CD4-positive, alpha-beta T cell treated with Interleukin-17A for 4 hours (primary cell): ENCODE measurements around the gene EXOSC1.
"Not testable (repeated sequence)": the region's sequence is repeated elsewhere in the genome, so short reads cannot be mapped to it uniquely, and the experiment has no call there.

Experiments
- DNase-seq: peaks from one replicate; pipeline ENCODE4 v3.0.0-alpha.2; 2020; ENCODE audit warnings: mixed read lengths

EXOSC1 gene

DNA sequence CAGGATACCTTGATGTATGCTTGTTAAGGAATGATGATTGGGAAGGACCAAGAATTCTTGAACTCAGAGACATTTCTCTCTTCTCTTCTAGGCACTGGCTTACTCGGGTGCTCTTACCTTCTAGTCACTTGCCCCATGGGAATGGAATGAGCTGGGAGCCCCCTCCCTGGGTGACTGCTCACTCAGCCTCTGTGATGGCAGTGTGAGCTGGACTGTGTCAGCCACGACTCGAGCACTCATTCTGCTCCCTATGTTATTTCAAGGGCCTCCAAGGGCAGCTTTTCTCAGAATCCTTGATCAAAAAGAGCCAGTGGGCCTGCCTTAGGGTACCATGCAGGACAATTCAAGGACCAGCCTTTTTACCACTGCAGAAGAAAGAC lies 10.9 kb upstream of the EXOSC1 start:
- DNase-seq = no peak

DNA sequence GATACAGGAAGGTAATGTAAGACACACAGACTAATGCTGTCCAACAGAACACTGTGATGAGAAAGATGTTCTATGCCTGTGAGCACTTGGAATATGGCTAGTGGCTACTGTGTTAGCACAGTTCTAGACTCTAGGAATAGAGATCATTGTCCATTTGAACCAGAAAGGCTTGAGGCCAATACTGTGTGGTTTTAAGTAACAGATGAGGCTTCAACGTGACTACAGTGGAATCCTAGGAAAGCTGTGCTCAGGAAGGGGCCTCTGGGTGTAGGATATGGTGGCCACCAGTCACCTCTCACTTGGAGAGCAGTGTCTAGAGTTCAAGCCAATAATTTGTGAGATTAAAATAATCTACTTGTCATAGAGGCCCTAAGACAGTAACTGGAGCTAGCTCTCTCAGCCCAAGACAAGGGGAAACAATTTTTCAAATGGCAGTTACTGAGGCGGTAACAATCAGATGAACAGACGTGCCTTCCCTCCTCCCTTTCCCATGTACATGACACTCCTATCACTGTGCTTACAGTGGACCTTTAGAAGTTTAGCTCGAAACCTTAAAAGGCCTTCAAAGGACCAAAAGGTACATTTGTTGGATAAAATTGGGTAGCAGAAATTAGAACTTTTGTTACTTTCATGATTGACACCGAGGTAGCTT lies 10.4 kb upstream of the EXOSC1 start:
- DNase-seq = no peak

DNA sequence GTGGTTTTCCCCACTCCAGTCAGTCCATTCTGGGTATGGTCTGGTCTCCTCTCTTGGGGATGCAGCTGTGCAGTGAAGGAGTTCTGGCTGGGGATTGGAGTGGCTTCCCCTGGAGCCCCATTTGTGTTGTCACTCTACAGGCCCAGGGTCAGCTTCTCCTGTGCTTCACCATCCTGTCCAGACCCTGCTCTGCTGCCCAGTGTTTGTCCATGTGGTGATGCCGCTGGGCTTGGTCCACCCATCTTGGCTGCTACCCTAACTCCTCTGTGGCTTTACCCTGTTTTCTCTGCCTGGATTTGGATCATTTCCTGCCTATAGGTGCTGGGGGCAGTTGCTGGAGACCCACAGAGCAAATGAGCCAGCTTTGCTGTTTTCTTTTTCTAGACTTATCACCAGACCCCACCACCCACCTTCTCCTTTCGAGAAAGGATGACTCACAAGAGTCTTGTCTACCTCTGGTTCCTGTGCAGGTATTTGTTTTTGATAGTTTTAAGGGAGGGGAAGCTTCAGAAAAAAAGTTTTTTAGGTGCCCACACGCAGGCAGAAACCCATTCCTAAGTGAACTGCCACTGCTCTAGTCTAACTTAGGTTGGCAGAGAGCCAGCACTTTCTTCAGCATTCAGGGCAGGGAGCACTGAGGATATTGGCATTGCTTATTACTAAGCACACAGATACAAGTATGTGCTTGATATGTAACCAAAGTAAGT lies 8.7 kb upstream of the EXOSC1 start:
- peak; percentile 68 for DNase-seq

DNA sequence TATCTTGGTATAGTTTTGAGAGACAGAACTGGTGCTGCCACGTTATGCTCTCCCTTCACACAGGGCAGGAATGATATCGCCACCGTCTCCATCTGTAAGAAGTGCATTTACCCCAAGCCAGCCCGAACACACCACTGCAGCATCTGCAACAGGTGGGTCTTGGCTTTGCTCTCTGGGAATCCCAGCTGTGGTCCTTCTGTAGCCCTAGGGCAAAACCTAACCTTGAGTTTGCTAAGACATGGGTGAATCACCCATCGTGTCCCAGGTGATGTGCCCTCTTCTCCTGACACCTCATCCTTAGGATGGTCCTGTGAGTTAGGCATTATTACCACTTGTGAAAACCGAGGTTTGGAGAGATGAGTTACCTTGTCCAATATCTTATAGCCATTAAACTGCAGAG lies 6.5 kb upstream of the EXOSC1 start:
- no peak for DNase-seq

DNA sequence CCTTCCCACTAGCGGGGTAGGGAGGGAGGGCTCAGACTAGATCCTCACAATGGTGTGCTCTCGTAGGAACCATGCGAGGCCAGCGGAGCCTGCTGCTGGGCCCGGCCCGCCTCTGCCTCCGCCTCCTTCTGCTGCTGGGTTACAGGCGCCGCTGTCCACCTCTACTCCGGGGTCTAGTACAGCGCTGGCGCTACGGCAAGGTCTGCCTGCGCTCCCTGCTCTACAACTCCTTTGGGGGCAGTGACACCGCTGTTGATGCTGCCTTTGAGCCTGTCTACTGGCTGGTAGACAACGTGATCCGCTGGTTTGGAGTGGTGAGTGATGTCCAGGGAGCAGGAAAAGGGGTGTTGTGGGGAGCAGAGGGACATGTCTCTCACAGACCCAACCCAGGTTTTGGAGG lies 5.8 kb upstream of the EXOSC1 start:
- no peak for DNase-seq

DNA sequence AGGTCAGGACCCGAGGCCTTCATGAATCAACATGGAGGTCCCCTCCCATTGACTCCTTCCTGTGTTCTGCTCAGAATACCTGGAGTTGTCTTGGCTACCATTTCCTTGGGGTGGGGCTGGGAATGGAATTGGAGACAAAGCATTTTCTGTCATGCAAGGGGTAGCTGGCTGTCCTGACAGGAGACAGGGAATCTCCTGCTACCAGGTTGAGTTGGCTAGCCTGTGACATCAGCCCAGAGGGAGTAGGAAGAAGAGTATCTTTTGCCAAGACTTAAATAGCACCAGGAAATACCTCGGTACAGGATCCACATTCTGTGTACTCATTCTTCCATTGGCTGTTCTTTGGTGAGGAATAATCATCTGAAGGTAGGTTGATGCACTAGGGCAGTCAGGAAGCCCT lies 5.0 kb upstream of the EXOSC1 start:
- no peak for DNase-seq

DNA sequence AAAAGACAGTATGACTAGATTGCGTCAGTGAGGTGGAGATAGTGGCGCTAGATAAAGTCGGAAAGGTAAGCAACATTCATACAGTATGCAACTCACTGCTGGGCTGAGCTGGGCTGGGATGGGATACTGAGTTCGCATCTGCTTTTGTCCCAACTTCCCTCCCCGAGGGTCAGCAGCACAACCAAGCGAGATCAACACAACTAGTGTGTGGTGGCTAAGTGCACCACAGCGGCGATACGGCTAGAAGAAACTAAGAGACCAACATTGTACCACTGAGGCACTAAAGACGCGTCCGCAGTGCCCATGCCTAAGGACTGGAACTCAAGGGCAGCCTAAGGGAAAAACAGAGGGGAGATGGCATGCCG lies 467 bp downstream of the EXOSC1 start:
- no peak for DNase-seq

DNA sequence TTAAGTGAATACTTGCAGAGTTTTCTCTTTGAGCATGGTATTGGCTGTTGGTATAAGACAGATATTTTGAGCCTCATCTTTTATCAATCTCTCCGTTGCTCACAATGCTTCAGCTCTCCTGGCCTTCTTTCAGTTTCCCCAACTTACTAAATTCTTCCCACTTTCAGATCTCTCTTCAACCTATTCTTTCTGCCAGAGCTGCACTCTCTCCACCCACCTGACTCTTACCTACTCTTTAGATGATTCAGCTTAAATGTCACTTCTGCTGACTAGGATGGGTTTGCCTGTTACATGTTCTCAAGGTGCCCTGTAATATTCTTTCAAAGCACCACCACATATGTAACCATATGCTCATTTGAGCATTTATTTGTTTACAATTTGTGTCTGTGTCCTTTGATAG lies 1.6 kb downstream of the EXOSC1 start:
- DNase-seq = no peak

DNA sequence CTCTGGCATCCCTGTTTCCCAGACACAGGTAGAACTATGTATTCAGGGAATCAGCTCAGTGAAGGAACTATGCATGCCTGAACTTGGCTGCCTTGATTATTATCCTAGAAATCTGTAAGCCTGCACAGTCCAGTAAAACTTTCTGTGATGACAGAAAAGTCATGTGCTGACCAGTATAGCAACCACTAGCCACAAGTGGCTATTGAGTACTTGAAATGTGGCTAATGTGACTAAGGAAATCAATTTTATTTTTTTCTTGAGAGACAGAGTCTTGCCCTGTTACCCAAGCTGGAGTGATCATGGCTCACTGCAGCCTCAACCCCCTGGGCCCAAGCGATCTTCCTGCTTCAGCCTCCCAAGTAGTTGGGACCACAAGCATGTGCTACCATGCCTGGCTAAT lies 3.5 kb downstream of the EXOSC1 start:
- DNase-seq = no peak

DNA sequence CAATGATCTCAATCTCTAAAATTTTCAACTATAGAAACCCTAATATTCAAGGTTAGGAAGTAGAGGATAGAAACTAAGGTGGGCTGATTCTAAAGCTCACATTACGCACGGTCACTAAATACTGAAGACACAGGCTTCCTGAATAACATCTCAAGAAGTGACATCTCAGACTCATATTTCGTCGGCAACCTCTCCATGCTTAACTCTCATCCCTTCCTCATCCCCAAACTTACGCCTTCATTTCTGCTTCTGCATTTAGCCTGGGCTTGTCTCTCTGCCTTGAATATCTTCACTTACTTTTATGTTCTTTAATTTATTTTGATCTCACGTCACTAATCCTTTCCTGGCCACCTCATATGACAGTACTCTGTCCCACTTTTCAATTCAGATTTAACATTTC lies 10.6 kb downstream of the EXOSC1 start:
- DNase-seq = no peak

DNA sequence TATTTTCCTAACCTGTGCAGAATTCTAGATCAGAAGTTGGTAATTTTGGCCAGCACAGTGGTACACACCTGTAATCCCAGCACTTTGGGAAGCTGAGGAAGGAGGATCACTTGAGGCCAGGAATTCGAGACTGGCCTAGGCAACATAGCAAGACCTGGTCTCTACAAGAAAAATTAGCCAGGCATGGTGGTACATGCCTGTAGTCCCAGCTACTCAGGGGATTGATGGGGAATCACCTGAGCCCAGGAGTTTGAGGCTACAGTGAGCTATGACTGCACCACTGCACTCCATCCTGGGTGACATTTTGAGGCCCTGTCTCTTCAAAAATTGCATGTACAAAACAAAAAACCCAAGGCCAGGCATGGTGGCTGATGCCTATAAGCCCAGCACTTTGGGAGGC lies 11.2 kb downstream of the EXOSC1 start:
- no peak for DNase-seq

DNA sequence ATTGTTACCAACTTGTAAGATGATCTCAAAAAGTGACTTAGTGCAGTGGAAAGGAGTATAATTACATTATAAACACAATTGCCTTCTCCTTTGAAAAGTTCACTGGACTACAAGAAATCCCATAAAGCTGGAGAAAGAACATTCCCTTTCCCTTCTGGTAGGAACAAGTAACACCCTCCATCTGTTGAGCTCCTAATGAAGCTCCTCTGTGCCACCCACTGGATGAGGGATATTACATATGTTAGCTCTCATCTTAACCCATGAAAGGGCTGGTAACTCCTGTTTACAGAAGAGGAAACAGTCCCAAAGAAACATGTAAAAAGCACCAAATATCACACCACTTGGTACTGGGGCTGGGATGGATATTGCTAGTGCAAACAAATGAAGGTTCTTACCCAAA lies 11.8 kb downstream of the EXOSC1 start:
- DNase-seq = no peak

DNA sequence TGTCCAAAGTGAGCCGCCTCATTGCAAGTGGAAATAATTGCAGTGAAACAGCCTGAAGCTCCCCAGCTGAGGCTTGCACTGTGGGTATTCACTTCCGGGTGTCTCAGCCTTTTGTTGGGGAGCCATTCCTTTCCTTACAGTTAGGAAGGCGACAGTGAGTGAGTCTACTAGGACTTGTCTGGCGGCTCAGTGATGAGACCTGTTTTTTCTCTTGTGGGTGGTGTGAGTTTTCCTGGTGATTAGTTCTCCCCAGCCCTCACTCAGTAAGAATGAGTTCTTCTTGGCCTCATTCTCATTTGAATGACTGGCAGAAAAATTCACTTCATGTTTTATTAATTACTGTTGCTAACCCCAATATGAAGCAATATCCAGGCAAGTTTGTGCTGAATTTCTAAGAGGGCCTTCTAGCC lies 17.2 kb downstream of the EXOSC1 start:
- peak; percentile 45 for DNase-seq

DNA sequence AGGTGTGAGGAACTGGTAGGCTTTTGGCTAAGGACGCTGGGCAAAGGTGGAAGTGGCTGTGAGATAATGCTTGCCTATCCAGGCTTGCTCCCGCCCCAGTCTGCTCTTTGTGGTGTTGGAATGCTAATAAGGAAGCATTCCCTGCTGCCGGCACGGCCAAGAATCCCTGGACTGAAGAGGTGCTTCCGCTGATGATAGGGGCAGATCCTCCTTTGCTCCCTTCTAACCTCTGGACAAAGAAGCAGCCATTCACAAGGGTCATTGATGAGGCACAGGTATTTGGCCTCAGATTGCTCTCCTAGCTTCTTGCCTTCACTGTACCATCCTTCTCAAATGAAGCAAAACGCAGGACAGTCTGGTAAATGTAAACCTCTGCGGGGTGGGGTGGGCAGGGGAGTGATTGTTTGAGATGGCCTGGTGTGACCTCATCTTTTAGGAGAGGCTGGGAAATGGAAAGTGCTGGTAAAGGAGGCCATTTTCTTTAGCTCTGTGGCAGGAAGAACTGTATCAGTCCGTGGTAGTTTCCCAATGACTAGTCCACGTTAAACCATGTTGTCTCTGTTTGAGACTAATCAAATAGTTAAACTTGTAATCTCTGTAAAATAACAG lies 18.1 kb downstream of the EXOSC1 start:
- no peak for DNase-seq

DNA sequence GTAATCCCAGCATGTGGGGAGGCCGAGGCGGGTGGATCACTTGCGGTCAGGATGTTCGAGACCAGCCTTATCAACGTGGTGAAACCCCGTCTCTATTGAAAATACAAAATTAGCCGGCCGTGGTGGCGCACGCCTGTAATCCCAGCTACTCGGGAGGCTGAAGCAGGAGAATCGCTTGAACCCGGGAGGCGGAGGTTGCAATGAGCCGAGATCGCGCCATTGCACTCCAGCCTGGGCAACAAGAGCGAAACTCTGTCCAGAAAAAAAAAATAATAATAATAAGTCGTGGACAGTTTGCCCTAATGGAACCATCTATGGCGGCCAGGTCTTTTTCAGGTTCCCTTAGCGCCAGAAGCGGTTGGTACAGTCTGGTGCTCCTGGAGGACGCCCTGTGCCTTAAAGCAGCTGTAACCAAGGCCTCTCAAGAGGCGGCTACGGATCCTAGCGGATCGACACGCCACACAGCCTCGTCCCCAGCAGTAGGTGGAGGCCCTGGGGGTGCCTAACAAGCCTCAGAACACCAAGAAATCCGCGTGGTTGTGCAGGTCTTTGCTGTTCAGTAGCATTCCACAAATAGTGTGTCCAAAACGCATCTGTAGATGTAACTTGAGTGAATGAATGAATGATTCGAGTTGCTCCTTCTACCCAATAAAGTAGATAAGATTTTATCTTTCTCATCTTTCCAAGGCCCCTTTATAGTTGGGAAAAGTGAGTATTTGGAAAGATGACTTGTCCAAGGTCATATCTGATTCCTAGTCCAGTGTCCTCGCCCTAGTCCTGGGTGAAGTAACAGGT lies 18.8 kb downstream of the EXOSC1 start:
- no peak for DNase-seq

DNA sequence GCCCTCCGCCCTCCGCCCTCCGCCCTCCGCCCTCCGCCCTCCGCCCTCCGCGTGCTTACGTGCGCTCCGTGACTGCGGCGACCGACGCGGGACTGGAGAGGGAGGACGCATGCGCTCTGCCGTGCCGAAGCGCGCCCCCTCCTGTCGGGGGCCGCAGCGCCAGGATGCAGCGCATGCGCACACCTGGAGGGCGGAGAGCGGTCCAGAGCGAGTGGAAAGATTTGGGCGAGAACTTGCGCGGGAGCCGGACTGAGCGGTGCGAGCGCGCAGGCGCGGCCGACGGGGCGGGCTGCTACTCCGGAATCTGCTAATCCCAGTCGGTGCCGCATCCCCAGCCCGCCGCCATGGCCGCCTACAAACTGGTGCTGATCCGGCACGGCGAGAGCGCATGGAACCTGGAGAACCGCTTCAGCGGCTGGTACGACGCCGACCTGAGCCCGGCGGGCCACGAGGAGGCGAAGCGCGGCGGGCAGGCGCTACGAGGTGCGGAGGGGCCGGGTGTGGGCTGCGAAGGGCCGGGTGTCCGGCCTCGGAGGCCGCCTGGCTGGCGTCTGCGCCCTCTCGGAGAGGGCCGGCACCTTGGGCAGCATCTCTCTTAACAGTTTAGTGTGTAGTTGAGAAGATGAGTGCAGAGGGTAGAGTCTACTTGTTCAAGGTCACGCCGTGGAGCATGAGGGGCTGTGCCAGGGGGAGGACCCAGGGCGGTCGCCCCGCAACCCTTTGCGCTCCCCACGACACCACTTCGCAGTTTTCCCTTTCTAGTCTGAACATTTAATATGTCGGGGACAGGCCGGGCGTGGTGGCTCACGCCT lies 19.6 kb downstream of the EXOSC1 start, which contains the start of gene PGAM1:
PGAM1 (plus strand) TSS at position 228 of the 812 bp plus-strand sequence; CDS start at position 345, 117 bp downstream.
- DNase-seq = peak; percentile 96

DNA sequence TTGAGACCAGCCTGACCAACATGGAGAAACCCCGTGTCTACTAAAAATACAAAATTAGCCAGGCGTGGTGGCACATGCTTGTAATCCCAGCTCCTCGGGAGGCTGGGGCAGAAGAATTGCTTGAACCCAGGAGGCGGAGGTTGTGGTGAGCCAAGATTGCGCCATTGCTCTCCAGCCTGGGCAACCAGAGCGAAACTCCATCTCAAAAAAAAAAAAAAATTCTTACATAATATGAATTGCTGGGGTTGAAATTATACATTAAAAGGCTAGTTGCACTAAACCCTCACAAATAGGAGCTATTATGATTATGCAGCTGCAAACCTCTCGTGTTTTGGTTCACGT lies 22.1 kb downstream of the EXOSC1 start:
- not testable (repeated sequence) for DNase-seq

DNA sequence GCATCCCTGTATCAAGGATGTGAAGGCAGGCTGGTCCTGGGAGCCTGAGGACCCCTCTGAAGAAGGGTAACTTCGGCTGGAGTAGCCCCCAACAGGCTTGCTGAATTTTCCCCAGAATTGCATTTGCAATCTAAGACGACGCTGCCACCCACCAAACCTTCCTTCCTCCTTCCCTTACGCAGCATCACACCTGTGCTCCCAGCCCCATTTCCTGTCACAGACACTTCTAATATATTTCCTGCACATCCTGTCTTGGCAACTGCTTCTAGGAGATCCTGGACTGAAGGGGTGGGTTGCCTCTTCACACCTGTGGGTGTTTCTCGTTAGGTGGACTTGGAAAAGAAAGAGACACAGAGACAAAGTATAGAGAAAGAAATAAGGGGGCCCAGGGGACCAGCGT lies 29.2 kb downstream of the EXOSC1 start:
- peak; percentile 43 for DNase-seq

DNA sequence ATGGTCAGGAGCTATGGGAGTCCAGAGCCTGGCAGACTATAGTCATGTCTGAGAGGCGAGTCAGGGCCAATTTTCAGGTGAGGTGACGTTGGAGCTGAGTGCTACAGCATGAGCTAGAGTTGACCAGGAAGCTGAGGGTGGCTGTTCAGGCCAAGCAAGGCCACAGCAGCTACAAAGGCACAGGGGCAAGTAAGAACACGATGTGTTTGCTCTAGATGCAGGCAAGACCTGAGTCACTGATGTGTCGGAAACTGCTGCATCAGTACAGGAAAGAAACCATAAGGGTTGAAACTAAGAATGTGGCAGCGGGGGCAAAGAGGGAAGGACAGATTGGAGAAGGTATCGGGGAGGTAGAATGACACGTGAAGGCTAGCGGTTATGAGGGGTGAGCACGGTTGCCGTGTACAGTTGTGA lies 32.9 kb downstream of the EXOSC1 start:
- peak; percentile 20 for DNase-seq

DNA sequence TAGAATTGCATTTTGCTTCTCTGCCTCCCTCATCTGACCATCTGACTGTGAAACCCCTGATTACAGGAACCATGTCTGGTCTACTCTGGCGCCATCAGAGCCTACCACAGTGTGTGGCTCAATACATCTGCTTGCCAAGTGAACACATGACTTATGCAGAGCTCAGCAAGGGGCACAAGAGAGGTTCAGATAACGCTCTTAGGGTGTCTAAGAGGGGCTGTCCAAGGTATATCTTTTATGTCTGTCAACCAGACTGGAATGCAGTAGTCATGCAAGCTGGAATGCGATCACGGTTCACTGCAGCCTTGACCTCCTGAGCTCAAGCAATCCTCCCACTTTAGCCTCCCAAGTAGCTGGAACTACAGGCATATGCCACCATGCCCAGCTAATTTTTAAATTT lies 34.4 kb downstream of the EXOSC1 start:
- DNase-seq = no peak

DNA sequence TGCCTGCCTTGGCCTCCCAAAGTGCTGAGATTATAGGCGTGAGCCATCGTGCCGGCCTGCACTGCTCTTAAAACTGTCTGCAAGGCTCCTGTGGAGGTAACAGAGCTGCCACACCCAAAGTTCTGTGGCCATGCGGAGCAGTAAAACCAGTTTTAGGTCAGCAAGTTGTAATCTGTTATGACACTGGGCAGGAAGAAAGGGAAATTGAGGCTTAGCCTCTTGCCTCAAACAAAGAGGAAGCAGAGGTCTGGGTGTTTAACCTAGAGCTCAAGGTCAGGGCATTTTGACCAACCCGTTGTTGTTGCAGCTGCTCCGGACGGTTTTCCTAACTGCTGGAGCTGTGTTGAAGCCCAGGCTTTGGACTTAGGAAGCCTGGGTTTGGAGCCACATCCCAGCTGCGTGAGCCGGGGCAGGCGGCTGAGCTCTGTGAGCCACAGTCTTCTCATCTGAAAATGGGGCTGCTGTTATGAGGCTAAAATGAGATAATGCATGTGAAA lies 37.3 kb downstream of the EXOSC1 start:
- no peak for DNase-seq

DNA sequence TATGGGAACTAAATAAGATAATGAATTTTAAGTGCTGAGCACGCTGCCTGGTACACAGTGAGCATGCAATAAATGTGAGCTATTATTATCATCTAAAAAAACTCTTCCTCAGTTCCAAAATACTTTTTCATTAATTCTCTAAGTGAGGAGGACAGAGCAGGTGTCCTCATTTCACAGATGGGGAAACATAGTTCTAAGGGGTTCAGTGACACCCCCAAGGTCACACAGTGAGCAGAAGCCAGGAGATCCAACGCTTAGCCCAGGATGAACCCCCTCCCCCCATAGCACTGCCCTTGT lies 37.9 kb downstream of the EXOSC1 start:
- DNase-seq = no peak
